HG03354 (cell line): ENCODE results near the gene PTPRN2.
"Not testable (repeated sequence)": the region's sequence is repeated elsewhere in the genome, so short reads cannot be mapped to it uniquely, and the experiment has no call there.

ENCODE experiments used
- ATAC-seq: cut with Tn5 transposase; IDR thresholded peaks from one replicate; pipeline ENCODE4 v1.9.1; 2021; ENCODE audit warnings: mild to moderate bottlenecking; ENCODE audit not compliant: unreplicated experiment, poor library complexity, severe bottlenecking

PTPRN2 gene

GRCh38 chr7:158147431-158147830 lies 440.2 kb downstream of the PTPRN2 start:
- not testable (repeated sequence) for ATAC-seq

GRCh38 chr7:158145370-158145769 lies 442.3 kb downstream of the PTPRN2 start:
- no peak for ATAC-seq

GRCh38 chr7:158143196-158144120 lies 444.2 kb downstream of the PTPRN2 start:
- no peak for ATAC-seq

GRCh38 chr7:158142657-158143056 lies 445.0 kb downstream of the PTPRN2 start:
- no peak for ATAC-seq

- ATAC-seq = no peak
Measured at GRCh38 chr7:158141806-158142518, 445.7 kb downstream of the PTPRN2 start.

GRCh38 chr7:158141221-158141582 lies 446.4 kb downstream of the PTPRN2 start:
- no peak for ATAC-seq

GRCh38 chr7:158140538-158141220 lies 446.9 kb downstream of the PTPRN2 start:
- ATAC-seq = no peak

- ATAC-seq = no peak
Measured at GRCh38 chr7:158139499-158139898, 448.1 kb downstream of the PTPRN2 start.

- no peak for ATAC-seq
Measured at GRCh38 chr7:158138329-158138597, 449.4 kb downstream of the PTPRN2 start.

- ATAC-seq = no peak
Measured at GRCh38 chr7:158137516-158138328, 449.9 kb downstream of the PTPRN2 start.

- ATAC-seq = no peak
Measured at GRCh38 chr7:158135931-158136330, 451.7 kb downstream of the PTPRN2 start.

GRCh38 chr7:158134824-158135223 lies 452.8 kb downstream of the PTPRN2 start:
- ATAC-seq = no peak

- no peak for ATAC-seq
Measured at GRCh38 chr7:158133515-158134271, 453.9 kb downstream of the PTPRN2 start.

- no peak for ATAC-seq
Measured at GRCh38 chr7:158133057-158133456, 454.6 kb downstream of the PTPRN2 start.

GRCh38 chr7:158130023-158130409 lies 457.6 kb downstream of the PTPRN2 start:
- ATAC-seq = no peak

- ATAC-seq = no peak
Measured at GRCh38 chr7:158129037-158130022, 458.3 kb downstream of the PTPRN2 start.

- no peak for ATAC-seq
Measured at GRCh38 chr7:158128572-158128971, 459.1 kb downstream of the PTPRN2 start.

- no peak for ATAC-seq
Measured at GRCh38 chr7:158127241-158127640, 460.4 kb downstream of the PTPRN2 start.
